ENCODE data around the gene TNFRSF1A.
"Not testable (repeated sequence)": the region's sequence is repeated elsewhere in the genome, so short reads cannot be mapped to it uniquely, and the experiment has no call there.

Gene TNFRSF1A

GRCh38 chr12:6295094-6295811 is 46.6 kb downstream of the TNFRSF1A start:
- no peak for DNase-seq

DNA sequence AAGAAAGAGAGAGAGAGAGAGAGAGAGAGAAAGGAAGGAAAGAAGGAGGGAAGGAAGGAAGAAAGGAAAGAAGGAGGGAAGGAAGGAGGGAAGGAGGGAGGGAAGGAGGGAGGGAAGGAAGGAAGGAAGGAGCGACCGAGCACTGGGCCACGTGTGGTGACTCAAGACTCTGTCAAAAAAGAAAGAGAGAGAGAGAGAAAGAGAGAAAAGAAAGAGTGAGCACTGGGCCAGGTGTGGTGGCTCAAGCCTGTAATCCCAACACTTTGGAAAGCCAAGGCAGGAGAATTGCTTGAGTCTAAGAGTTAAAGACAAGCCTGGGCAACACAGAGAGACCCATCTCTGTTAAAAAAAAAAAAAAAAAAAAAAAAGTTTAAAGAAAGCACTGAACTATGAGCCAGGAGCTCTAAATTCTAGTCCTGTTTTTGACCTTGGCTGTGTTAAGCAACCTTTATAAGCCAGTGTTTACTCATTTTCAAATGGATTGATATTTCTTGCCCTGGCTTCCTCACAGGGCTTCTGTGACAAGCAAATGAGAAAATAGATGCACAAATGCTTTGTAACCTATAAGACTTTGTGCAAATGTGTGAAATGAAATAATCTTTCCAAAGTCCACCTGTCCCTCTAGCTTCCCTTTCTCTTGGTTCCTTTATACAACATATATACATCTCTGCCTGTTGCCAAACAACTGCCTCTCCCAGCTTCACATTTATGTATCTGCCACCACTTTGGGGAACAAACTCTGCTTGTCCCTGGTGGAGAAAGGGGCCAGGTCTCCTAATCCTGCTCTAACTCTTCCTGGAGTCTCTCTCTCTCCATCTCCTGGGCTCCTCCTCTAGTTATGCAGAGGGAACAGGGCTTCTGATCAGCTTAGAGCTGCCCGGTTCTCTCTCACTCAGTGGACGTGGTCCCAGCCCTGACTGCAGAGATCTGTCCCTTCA is 47.5 kb downstream of the TNFRSF1A start:
- DNase-seq, result no peak

DNA sequence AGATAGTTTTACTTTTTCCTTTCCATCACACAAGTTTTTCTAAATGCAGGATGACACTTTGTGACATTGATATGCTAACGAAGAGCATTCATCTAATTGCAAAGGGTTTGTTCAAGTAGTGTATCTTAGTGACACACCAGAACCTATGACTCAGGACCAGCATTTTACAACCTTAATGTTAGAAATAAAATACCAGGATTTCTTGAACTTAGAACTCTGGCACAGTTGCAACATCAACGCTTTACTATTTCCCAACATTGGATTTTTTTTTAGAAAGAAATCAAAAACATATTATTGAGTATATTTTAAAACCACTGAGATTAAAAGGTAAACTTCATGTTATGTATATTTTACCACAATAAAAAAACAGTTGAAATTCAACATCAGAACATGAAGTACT is 49.3 kb downstream of the TNFRSF1A start:
- no peak for DNase-seq

DNA sequence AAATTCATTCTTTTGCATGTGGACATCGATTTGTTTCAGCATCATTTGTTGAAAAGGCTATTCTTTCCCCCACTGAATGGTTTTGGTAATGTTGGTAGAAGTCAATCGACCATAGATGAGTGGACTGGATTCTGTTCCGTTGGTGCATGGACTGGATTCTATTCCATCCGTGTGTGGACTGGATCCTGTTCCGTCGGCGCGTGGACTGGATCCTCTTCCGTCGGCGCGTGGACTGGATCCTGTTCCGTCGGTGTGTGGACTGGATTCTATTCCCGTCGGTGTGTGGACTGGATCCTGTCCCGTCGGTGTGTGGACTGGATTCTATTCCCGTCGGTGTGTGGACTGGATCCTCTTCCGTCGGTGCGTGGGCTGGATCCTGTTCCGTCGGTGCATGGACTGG is 52.0 kb downstream of the TNFRSF1A start:
- not testable (repeated sequence) for DNase-seq

DNA sequence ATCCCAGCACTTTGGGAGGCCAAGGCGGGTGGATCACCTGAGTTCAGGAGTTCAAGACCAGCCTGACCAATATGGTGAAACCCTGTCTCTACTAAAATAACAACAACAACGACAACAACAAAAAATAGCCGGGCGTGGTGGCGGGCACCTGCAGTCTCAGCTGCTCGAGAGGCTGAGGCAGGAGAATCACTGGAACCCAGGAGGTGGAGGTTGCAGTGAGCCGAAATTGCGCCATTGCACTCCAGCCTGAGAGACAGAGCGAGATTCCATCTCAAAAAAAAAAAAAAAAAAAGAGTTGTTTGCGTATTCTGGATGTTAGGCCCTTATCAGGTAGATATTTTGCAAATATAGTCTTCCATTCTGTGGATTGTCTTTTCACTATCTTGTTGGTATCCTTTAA is 52.8 kb downstream of the TNFRSF1A start:
- not testable (repeated sequence) for DNase-seq

GRCh38 chr12:6288235-6288634 is 53.6 kb downstream of the TNFRSF1A start:
- DNase-seq, result no peak

GRCh38 chr12:6285532-6286306 is 56.2 kb downstream of the TNFRSF1A start:
- no peak for DNase-seq

DNA sequence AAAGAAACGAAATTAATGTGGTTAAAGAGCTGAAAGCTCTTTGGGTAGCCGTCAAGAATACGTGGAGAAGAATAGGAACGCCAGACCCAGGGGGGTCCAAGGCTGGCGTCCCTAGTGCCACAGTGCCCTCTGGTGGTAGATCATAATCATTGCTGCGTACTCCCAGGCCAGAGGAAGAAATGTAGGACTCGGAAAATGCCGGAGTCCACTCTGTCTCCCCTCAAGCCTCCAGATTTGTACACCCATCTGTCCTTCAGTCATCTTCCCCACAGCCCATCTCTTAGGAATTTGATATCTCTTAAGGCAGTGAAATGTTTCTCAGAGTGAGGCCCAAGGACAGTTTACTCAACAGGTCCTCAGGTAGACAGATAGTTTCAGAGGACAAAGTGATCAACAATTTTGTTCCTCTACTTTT is 56.8 kb downstream of the TNFRSF1A start:
- DNase-seq, result peak; percentile 79

DNA sequence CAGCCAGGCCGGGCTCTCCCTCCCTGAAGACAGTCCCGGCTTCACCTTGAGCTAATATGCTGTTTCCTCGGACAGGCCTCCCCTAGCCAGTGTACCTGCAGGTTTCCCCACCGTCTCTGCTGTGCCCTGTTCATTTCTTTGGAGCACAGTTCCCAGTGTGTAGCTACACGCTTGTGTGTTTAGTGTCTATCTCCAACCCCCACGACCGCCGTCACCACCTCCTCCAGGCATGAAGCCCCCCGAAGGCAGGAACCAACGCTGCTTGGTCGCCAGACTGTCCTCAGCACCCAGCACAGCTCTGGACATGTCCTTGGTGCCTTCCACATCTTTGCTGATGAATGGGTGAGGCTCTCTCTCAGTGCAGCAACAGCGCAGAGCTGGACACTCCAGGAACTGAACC is 57.6 kb downstream of the TNFRSF1A start:
- no peak for DNase-seq

GRCh38 chr12:6282453-6282840 is 59.4 kb downstream of the TNFRSF1A start:
- DNase-seq, result no peak

DNA sequence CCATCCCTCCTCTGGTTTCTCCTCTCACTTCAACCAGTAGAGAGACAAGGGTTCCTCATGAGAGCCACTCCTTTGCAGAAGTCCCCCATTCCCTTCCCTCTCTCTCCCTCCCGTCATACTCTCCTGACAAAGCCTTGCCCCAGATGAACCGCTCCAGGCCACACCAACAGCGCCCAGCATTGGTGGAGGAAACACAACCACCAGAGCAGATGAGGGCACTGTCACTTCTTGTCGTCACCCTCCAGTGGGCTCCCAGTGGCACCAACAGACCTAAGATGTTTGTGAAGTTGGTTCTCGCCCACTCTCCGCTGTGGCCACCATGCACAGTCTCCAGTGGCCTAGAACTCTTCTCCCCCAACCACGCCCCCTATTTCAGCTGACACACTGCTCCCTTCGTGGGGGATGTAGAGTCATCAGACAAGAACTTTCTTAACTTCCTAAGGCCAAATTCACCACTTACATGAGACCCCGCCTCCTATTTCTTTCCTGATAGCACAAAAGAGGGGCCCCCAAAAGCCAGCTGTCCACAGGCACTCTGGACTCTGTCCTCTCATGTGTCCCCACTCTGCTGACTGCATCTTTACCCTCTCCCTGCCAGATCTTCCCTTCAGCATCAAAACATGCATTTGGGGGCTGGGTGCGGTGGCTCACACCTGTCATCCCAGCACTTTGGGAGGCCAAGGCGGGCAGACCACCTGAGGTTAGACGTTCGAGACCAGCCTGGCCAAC is 60.6 kb downstream of the TNFRSF1A start:
- DNase-seq, result no peak

- DNase-seq, result no peak
These were observed 61.2 kb downstream of the TNFRSF1A start for GRCh38 chr12:6280672-6281071.

DNA sequence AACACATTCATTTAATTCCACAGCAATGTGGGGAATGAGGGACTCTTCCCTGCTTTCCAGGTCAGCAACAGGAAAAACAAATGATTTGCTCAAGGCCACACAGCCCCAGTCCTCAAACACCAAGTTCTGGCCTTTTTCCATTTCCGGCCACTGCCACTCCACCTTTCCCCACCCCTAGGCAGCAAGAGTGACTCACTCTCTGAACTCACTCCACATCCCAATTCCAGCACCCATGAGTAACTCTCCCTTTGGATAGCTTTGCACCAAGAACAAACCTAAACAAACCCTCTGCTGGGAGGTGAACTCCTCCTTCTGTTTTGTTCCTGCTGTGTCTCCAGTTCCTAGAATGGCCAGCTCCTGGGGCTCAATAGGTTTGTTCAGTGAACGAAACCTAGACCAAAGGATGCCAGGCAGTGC is 61.8 kb downstream of the TNFRSF1A start:
- DNase-seq, result no peak

GRCh38 chr12:6279631-6280030 is 62.2 kb downstream of the TNFRSF1A start:
- no peak for DNase-seq

DNA sequence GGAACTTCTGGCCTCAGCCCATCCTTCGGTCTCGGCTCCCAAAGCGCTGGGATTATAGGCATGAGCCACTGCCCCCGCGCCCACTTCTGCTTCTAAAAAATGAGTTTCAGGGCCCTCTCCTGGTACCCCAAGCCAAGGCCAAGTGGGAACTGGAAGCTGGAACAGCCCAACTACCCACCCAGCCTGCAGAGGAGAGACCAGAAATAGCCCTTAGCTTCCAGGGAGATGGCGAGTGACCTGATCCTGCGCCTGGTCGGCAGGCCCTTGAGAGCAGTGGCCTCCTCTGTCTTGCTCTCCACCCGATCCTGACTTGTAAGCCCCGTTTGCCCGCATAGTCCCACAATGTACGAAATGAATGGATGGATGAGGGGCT is 62.6 kb downstream of the TNFRSF1A start:
- no peak for DNase-seq

Data from NCI-H1694 (cell line).